ENCODE data around the gene IDI1.
"Not testable (repeated sequence)": the region's sequence is repeated elsewhere in the genome, so short reads cannot be mapped to it uniquely, and the experiment has no call there.

The IDI1 gene

DNA sequence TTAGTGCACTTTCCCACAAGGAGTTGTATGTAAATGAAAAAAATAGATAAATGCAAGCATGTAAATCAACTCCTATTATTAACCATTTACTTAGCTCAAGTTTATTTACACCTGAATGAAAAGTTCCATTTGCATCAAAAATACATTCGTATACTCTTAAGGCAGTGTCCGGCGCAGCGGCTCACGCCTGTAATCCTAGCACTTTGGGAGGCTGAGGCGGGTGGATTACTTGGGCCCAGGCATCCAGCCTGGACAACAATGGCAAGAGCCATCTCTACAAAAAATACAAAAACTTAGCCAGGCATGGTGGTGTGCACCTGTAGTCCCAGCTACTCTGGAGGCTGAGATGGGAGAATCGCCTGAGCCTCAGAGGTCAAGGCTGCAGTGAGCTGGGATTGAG lies 19.1 kb downstream of the IDI1 start:
- no peak for DNase-seq

GRCh38 chr10:1026578-1026977 lies 22.3 kb downstream of the IDI1 start:
- no peak for DNase-seq

GRCh38 chr10:1025683-1026082 lies 23.2 kb downstream of the IDI1 start, which contains the start of gene IDI2:
Gene IDI2, minus strand, starts transcription at chr10:1025859. Its CDS starts 1,136 bp downstream, at chr10:1024723.
- no peak for DNase-seq

DNA sequence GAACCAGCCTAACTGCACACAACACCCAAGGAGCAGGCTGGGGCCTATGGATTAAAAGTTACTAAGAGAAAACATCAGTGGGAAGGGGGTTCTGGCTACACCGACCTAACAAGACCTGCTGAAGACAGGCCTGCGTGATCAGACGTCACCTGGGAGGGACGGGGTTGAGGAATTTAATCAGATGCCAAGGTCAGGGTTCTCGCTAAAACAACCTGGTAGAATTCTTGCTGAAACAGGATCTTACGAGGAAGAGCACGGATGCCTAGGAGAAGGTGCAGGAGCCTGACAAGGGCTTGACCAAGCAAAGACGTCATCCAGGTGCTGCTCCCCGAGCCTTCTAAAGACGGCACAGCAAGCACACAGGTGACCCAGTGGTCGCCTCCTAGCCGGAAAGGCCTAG lies 24.8 kb downstream of the IDI1 start:
- no peak for DNase-seq

DNA sequence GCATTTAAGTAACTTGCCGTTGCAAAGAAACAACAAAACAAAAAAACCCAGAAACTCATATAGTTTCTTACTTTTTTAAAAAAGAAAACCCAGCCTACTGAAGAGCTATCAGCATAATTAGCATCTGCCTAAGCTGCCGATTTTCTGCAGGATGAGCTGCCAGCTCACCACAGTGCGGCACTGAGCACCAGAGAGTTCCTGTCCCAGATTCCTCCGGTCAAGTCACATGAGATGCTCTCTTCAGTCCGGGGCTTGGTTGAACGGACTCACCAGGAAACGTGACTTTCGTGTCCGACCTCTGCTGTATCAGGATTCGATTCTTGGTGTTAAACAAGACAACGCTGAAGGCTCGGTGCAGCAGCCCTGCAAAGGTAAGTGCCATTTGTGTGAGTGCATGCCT lies 26.5 kb downstream of the IDI1 start:
- no peak for DNase-seq

GRCh38 chr10:1020958-1021357 lies 28.0 kb downstream of the IDI1 start:
- no peak for DNase-seq

DNA sequence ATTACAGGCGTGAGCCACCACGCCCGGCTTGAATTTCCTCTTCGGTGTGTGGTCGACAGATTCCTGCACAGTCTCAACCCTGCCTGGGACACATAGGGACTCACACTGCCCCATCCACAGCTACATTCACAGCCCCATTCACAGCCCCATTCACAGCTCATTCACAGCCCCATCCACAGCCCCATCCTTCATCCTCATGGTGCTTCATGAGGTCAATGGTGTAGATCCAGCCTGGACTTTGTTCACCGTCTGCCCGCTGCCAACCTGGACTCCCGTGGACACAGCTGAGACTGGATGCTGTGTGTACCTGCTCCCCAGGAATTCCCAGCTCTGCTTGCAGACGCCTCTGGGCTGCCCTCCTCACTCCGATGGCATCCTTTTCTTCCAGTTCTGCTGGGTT lies 28.5 kb downstream of the IDI1 start:
- no peak for DNase-seq

GRCh38 chr10:1019362-1019761 lies 29.6 kb downstream of the IDI1 start:
- DNase-seq, result no peak

- DNase-seq, result no peak
Measured at GRCh38 chr10:1015688-1016087, 33.2 kb downstream of the IDI1 start.

DNA sequence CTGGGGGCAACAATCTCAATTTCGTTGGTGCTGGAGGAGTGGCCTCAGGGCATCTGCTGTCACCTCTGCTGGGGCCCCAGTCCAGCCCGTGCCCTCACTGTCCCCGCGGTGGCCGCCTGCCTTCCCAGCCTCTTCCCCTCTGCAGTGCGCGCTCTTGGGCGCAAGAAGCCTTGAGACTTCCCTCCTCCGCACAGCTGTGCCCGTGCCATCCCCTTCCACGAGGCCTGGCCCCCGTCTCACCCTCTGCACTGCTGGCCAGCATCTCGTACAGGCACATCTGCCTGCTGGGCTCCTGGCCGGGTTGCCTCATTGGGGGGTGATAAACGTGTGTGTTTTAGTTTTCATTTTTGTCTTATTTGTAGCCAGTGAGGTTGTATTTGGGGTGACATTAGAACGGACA lies 37.2 kb downstream of the IDI1 start:
- no peak for DNase-seq

GRCh38 chr10:1010703-1011102 lies 38.2 kb downstream of the IDI1 start:
- no peak for DNase-seq

DNA sequence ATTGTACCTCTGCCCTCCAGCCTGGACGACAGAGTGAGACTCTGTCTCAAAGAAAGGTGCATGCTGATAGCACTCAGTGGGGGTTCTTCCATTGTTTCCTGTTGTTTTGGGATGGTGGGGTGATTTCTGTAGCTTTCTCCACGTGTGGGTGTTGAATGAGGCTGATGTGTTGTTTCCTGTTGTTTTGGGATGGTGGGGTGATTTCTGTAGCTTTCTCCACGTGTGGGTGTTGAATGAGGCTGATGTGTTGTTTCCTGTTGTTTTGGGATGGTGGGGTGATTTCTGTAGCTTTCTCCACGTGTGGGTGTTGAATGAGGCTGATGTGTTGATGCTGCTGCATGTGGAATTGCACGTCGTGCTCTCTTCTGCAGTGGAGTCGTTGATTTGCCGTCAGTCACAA lies 39.0 kb downstream of the IDI1 start:
- DNase-seq, result not testable (repeated sequence)

GRCh38 chr10:1009071-1009494 lies 39.8 kb downstream of the IDI1 start:
- DNase-seq, result no peak

- no peak for DNase-seq
Measured at GRCh38 chr10:1007583-1007982, 41.3 kb downstream of the IDI1 start.

DNA sequence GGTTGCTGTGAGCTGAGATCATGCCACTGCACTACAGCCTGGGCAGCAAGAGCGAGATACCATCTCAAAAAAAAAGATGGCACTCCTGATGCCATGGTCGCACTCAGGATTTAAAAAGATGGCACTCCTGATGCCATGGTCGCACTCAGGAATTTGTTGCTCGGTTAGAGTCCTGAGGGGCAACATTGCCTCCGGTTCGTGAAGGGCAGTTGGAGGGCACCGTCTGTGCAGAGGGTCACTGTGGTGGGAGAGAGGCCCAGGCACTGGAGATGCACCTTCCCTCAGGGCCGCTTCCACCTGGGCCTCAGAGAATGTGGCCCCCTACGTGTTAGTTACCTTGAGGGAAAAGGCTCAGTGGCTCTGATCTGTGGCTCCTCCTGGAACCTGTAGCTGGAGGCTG lies 42.3 kb downstream of the IDI1 start:
- DNase-seq, result no peak

DNA sequence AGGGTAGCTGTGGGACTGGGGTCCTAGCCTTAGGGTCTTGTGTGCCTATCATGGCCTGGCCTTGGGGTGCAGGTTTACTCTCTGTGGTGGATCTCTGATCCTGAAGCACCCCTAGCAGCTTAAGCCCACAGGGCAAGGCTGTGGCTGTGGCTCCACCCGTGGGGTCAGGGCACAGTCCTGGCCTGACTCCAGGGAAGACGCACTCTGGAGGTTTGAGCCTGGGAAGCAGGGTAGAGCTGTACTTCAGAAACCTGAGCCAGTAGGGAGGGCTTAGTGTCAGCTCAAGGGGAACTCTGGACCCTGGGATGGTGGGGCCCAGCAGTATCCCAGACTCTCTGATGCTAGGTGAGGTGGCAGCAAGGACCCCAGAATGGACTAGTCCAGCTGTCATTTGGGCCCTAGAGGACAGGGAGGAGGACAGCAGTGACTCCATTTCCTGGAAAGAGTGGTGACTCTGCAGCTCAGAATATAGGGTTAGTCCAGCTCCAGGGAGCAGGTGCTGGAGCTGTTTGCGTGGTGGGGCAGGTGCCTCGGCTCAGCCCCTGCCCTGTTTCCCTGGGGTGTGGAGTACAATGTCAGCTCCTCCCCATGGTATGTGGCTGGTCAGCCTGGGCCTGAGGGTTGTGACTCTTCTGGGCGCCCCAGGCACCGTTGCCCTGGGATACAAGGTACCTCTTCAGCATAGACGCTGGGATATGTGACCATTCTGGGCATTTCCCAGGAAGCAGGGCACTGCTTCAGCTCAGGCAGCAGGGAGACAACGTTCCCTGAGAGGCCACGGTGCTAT lies 44.8 kb downstream of the IDI1 start:
- DNase-seq, result no peak

GRCh38 chr10:1002425-1003006 lies 46.4 kb downstream of the IDI1 start:
- no peak for DNase-seq

- no peak for DNase-seq
Measured at GRCh38 chr10:997266-998022, 51.5 kb downstream of the IDI1 start.

DNA sequence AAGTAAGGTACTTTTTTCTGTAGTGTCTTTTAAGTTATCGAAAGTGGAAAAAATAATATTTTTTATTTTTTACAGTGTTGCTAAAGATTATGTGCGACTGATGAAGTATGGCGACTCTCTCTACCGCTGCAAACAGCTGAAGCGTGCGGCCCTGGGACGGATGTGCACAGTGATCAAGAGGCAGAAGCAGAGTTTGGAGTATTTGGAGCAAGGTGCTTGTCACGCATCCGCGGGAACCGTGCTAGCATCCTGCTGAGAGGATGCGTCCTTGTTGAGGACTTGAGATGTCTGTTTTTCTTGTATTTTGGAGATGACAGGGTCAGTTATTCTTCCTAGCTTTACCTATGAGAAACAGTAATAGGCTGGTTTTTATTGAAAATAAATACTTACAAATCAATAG lies 52.9 kb downstream of the IDI1 start:
- no peak for DNase-seq

GRCh38 chr10:995559-995926 lies 53.4 kb downstream of the IDI1 start:
- no peak for DNase-seq

- DNase-seq, result no peak
Measured at GRCh38 chr10:994836-995558, 53.9 kb downstream of the IDI1 start.

DNA sequence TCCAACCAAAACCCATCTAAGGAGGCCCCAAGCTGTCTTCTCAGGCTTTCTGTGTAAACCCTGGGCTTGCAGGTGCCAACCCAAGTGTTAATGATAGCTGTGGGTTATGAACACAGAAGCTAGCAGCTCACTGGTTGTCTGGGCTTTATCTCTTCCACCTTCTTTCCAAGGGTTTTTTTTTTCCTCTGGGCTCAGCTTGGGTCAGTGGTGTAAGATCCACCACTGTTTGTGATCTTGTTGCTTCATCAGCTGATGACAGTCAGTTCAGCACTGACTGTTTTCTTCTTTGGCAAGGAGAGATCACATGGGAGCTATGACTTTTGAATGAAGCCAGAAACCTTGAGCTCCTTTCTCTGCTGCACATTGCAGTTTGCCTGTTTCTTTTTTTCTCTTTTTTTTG lies 56.0 kb downstream of the IDI1 start:
- DNase-seq, result no peak

DNA sequence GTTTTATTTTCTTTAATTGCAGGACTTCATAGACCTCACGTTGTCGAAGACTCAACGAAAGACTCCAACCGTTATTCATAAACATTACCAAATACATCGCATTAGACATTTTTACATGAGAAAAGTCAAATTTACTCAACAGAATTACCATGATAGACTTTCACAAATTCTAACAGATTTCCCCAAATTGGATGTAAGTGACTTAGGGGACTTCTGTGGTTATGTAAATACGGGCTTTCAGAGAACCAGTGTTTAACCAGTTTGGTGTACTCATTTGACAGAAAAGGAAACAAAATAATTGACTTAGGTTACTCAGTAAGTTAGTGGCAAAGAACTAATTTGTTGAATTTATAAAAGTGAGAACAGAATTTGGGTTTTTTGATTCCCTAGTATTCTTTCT lies 56.5 kb downstream of the IDI1 start:
- no peak for DNase-seq
